ENCODE data around the gene SPATA46. TPM values are rescaled to one million over a fixed set of nuclear protein-coding genes. Genes with fewer than 3 reads are reported as not detected.

Gene SPATA46
- total and polyA plus RNA-seq, 2 experiments from 2014 or later = not detected

- TF ChIP-seq ZNF462 (CRISPR knock-in tag; IDR thresholded peaks at IDR 0.05) (no peak), ZNF331 (CRISPR knock-in tag; IDR thresholded peaks at IDR 0.05; ENCODE audit: low read depth) (no peak)
Observed at GRCh38 chr1:162383091-162383490, 6.4 kb upstream of the SPATA46 start (continued).

- no peaks in the 10 kb centered on the region for H3K9me3 Mint-ChIP-seq
- no peak overlapping the region for H3K4me3 Mint-ChIP-seq
- H3K36me3 Mint-ChIP-seq (ENCODE audit: low read depth) = peaks cover 26% of the 10 kb centered on the region
- H3K27ac Mint-ChIP-seq = no peak overlapping the region; the same call in 1 of the 2 replicates
- peaks cover 25% of the 10 kb centered on the region for H3K27me3 Mint-ChIP-seq (ENCODE audit: insufficient read depth, low read depth, poor library complexity)
- Histone ChIP-seq H3K4me2 (no peak overlapping the region), H3K36me3 (ENCODE audit: insufficient read depth) (no peaks in the 10 kb centered on the region), H3K79me2 (replicated peaks; ENCODE audit: insufficient read depth) (no peaks in the 10 kb centered on the region), H3K27me3 (ENCODE audit: insufficient read depth) (no peaks in the 10 kb centered on the region), H3F3A (replicated peaks; ENCODE audit: low read depth) (no peaks in the 10 kb centered on the region), H3K4me3 (no peak overlapping the region), H3K27ac (ENCODE audit: low read depth) (no peak overlapping the region), H2AFZ (no peak overlapping the region), H3K4me1 (ENCODE audit: insufficient read depth) (no peaks in the 10 kb centered on the region), H4K20me1 (replicated peaks; ENCODE audit: insufficient read depth) (no peaks in the 10 kb centered on the region), H3K9me2 (ENCODE audit: insufficient read depth) (no peaks in the 10 kb centered on the region)
- peaks cover 6% of the 10 kb centered on the region for H3K4me1 Mint-ChIP-seq
- ATAC-seq = no peak
- no peak for DNase-seq (ENCODE audit: low spot score)
- TF ChIP-seq EZH2phosphoT487 (IDR thresholded peaks at IDR 0.05; ENCODE audit: unreplicated experiment) (no peak), CREB1 (CRISPR knock-in tag; IDR thresholded peaks at IDR 0.05; ENCODE audit: low read depth) (no peak), CTCF (conservative IDR thresholded peaks at IDR 0.05; ENCODE audit: low read depth in 2 of 2) (no peak), NANOG (IDR thresholded peaks at IDR 0.05; ENCODE audit: borderline replicate concordance) (no peak), JUNB (IDR thresholded peaks at IDR 0.05; ENCODE audit: unreplicated experiment) (no peak), ZNF114 (CRISPR knock-in tag; IDR thresholded peaks at IDR 0.05) (no peak), REST (IDR thresholded peaks at IDR 0.05; ENCODE audit: unreplicated experiment) (no peak), POLR2AphosphoS5 (IDR thresholded peaks at IDR 0.05; ENCODE audit: low read depth) (no peak), STAT1 (IDR thresholded peaks at IDR 0.05; ENCODE audit: unreplicated experiment) (no peak)
Observed at GRCh38 chr1:162381941-162382750, 5.5 kb upstream of the SPATA46 start.
